RWPE2 (cell line): Measurements from ENCODE around the gene EEFSEC.

Experiments
- ATAC-seq: fragments of 200-7000 bp; cut with Tn5 transposase; 3 replicates; pipeline ENCODE4 v1.9.1; 2021; ENCODE audit warnings: low read depth
- DNase-seq: peaks from one replicate; pipeline ENCODE4 v3.0.0-alpha.2; 2020; ENCODE audit warnings: low spot score
- H3K27ac ChIP-seq: fragments of 450-650 bp; 2 replicates; pipeline ENCODE4 v1.5.1; 2017; ENCODE audit warnings: mild to moderate bottlenecking; ENCODE audit not compliant: poor library complexity, severe bottlenecking
- H3K27me3 ChIP-seq: fragments of 250-450 bp; sonication (Bioruptor Pico); 2 replicates; pipeline ENCODE4 v1.5.1; 2021; ENCODE audit warnings: mild to moderate bottlenecking, moderate library complexity; ENCODE audit not compliant: insufficient read depth, poor library complexity, severe bottlenecking
- H3K36me3 ChIP-seq: fragments of 250-450 bp; sonication (Bioruptor Pico); 2 replicates; pipeline ENCODE4 v1.5.1; 2020; ENCODE audit warnings: low read depth, mild to moderate bottlenecking, moderate library complexity
- H3K4me1 ChIP-seq: fragments of 250-450 bp; sonication (Bioruptor Pico); 2 replicates; pipeline ENCODE4 v1.5.1; 2021; ENCODE audit warnings: mild to moderate bottlenecking, moderate library complexity; ENCODE audit not compliant: insufficient read depth, poor library complexity, severe bottlenecking
- H3K4me3 ChIP-seq: fragments of 250-450 bp; sonication (Bioruptor Pico); 2 replicates; pipeline ENCODE4 v1.5.1; 2021; ENCODE audit warnings: mild to moderate bottlenecking, moderate library complexity; ENCODE audit not compliant: severe bottlenecking
- H3K9me3 ChIP-seq: fragments of 250-450 bp; sonication (Bioruptor Pico); 2 replicates; pipeline ENCODE4 v1.5.1; 2021; ENCODE audit warnings: mild to moderate bottlenecking, moderate library complexity; ENCODE audit not compliant: severe bottlenecking
- CTCF ChIP-seq: fragments of 450-650 bp; IDR thresholded peaks from one replicate; pipeline ENCODE4 v1.5.1; 2017; ENCODE audit warnings: mild to moderate bottlenecking, moderate library complexity; ENCODE audit not compliant: poor library complexity, severe bottlenecking

The EEFSEC gene

GRCh38 chr3:128201158-128201755, 48.0 kb downstream of the EEFSEC start:
- ATAC-seq = no peak
- DNase-seq = no peak
- Histone ChIP-seq H3K4me3 (no peak overlapping the region), H3K27me3 (no peaks in the 10 kb centered on the region), H3K36me3 (no peaks in the 10 kb centered on the region), H3K4me1 (no peaks in the 10 kb centered on the region), H3K27ac (no peak overlapping the region), H3K9me3 (no peaks in the 10 kb centered on the region)
- TF ChIP-seq CTCF = no peak

DNA sequence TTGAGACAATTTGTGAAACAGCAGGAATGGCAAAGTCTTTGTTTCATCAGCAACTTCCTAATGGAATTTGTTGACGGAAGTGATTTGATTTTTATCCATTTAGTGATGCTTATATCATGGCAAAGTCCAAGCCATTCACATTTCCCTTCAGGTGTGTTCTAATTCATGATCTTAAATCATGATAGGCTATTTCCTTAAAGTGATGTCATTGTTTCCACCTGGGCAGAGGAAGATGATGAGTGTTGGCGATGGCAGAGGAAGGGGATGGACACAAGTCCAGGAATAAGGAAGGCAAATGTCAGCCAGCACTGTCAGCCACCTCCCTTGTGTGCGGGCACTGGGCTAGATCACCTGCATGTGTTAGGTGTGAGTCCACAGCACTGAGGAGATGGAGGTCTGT, 49.9 kb downstream of the EEFSEC start:
- DNase-seq (no peak), ATAC-seq (no peak)
- TF ChIP-seq CTCF = no peak
- H3K9me3 ChIP-seq = no peaks in the 10 kb centered on the region
- H3K27me3 ChIP-seq = no peaks in the 10 kb centered on the region
- no peak overlapping the region for H3K27ac ChIP-seq
- H3K4me3 ChIP-seq = no peak overlapping the region
- H3K36me3 ChIP-seq = no peaks in the 10 kb centered on the region
- no peaks in the 10 kb centered on the region for H3K4me1 ChIP-seq

DNA sequence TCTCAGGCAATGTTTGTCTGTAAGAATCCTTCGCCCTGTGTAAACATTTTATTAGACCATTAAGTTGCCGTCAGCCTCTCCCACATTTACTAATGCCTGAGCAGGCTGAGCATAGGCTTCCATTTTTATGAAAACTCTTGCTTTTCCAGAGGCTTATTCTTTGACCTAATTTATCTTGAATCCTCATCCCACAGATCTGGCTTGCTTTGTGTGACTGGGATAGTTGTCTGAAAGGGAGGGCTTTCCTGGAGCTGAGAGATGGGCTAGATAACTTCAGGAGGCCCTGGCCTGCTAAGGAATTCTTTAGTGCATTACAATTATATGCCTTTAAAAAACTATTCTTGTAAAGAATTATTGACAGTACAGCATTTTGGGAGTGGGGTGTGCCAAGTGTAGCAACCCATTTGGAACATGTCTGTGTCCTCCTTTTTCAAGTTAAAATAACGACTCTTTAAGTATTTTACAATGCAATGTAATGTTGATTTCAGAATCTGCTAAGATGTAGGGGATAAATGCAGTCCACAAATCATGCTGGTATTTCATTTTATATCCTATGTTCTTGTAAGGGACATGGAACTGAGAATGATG, 52.4 kb downstream of the EEFSEC start:
- Histone ChIP-seq H3K9me3 (no peaks in the 10 kb centered on the region), H3K36me3 (no peaks in the 10 kb centered on the region), H3K4me1 (no peaks in the 10 kb centered on the region), H3K4me3 (no peak overlapping the region), H3K27ac (no peak overlapping the region), H3K27me3 (no peaks in the 10 kb centered on the region)
- no peak for TF ChIP-seq CTCF
- DNase-seq = no peak
- ATAC-seq = no peak

- Histone ChIP-seq H3K27ac (no peak overlapping the region), H3K4me1 (no peaks in the 10 kb centered on the region), H3K4me3 (no peak overlapping the region), H3K36me3 (no peaks in the 10 kb centered on the region), H3K27me3 (no peaks in the 10 kb centered on the region), H3K9me3 (no peaks in the 10 kb centered on the region)
- TF ChIP-seq CTCF = no peak
- DNase-seq (no peak), ATAC-seq (no peak)
These were observed 54.7 kb downstream of the EEFSEC start for GRCh38 chr3:128207951-128208350.

DNA sequence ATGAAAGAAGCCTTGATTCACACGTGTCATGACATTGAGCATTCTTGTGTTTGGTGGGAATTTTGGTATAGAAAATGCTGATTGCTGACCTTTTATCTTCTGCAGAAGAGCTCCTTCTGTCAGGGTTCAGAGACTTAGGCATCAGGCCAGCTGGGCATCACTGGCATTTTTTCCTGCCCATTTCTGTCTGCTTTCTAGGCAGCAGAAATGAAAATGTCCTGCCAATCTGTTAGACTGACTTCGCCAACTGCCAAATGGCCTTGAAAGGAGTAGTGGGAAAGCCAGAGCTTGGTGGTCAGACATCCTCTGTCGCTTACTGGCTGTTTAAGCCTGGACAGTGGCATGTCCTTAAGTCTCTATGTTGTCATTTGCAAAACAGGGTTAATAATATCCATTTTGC, 57.4 kb downstream of the EEFSEC start:
- ATAC-seq (no peak), DNase-seq (no peak)
- H3K9me3 ChIP-seq = no peaks in the 10 kb centered on the region
- no peaks in the 10 kb centered on the region for H3K27me3 ChIP-seq
- no peaks in the 10 kb centered on the region for H3K36me3 ChIP-seq
- no peak overlapping the region for H3K4me3 ChIP-seq
- TF ChIP-seq CTCF = no peak
- no peaks in the 10 kb centered on the region for H3K4me1 ChIP-seq
- no peak overlapping the region for H3K27ac ChIP-seq
